K562 (cell line): ENCODE results near the gene IFT22. TPM values are rescaled to one million over a fixed set of nuclear protein-coding genes. Genes with fewer than 3 reads are reported as not detected.

Source experiments
- ATAC-seq: fragments of 200-7000 bp; cut with Tn5 transposase; 3 replicates; pipeline ENCODE4 v1.9.1; 2020; ENCODE audit warnings: moderate library complexity
- BruUV-seq: library from RNA; stranded (reverse); fragments of 400-500 nt; replicated peaks from 2 replicates; lab custom pipeline; 2021; lab: Mats Ljungman, UMichigan
- CTCF ChIA-PET: fragments of 300-600 bp; formaldehyde crosslinking; extraction: SDS; loops from one replicate; lab custom pipeline; 2021; ENCODE audit warnings: low intra/inter-chr PET ratio; lab: Yijun Ruan, JAX
- POLR2A ChIA-PET: fragments of 300-600, 350-650 bp; sonication (Branson Sonifier 250); formaldehyde crosslinking; extraction: SDS; loops from one replicate; lab custom pipeline; 2021; ENCODE audit warnings: antibody characterized with exemption, inconsistent platforms; lab: Yijun Ruan, JAX
- DNase-seq, 4 experiments: peaks; one replicate each; pipeline versions ENCODE4 v3.0.0 to v3.0.0-alpha.2; 2011 to 2018; ENCODE audit warnings: low spot score in 3 of 4, mixed read lengths in 3 of 4; ENCODE audit errors: extremely low read depth in 1 of 4
- FAIRE-seq: peaks from 2 replicates; lab custom pipeline; 2011; peaks lifted over from hg19 to GRCh38; lab: Jason Lieb, UNC
- H2AFZ ChIP-seq: 2 replicates; pipeline ENCODE4 v1.6.0; 2011; ENCODE audit warnings: low read depth, low read length, control low read depth, inconsistent platforms
- H3K27ac ChIP-seq: fragments of 200-600 bp; 3 replicates; pipeline ENCODE4 v1.8.0; 2011; ENCODE audit warnings: low read depth, mild to moderate bottlenecking, control low read depth, inconsistent platforms, low read length, moderate library complexity, mixed read lengths; ENCODE audit errors: extremely low read depth
- H3K27me3 ChIP-seq, 2 experiments: fragments of 300-600 bp in 1 of 2; 2 replicates in 1 of 2; 3 replicates in 1 of 2; pipeline versions ENCODE4 v1.6.0 to v1.8.0; 2011; ENCODE audit warnings: inconsistent platforms in 2 of 2, low read length in 2 of 2, mild to moderate bottlenecking in 1 of 2, mixed read lengths in 1 of 2, moderate library complexity in 1 of 2; ENCODE audit not compliant: control insufficient read depth in 2 of 2, insufficient read depth in 2 of 2
- H3K36me3 ChIP-seq: fragments of 300-600 bp; 3 replicates; pipeline ENCODE4 v1.8.0; 2011; ENCODE audit warnings: mild to moderate bottlenecking, low read length, inconsistent platforms; ENCODE audit not compliant: control insufficient read depth, insufficient read depth
- H3K4me1 ChIP-seq, 2 experiments: fragments of 200-600 bp in 1 of 2; replicated peaks in 1 of 2; 2 replicates in 1 of 2; 3 replicates in 1 of 2; pipeline versions ENCODE4 v1.5.1 to v1.8.0; 2011; ENCODE audit warnings: inconsistent platforms in 2 of 2, low read length in 2 of 2, mild to moderate bottlenecking in 1 of 2, mixed read lengths in 1 of 2, moderate library complexity in 1 of 2; ENCODE audit not compliant: control insufficient read depth in 2 of 2, insufficient read depth in 2 of 2
- H3K4me2 ChIP-seq: 2 replicates; pipeline ENCODE4 v1.6.1; 2011; ENCODE audit warnings: low read length, control low read depth, inconsistent platforms, mixed read lengths; ENCODE audit not compliant: insufficient read depth
- H3K4me3 ChIP-seq: fragments of 200-600 bp; sonication (generic), shearing (Covaris generic); 2 replicates; pipeline ENCODE4 v1.5.1; 2016; ENCODE audit warnings: control low read depth, inconsistent platforms
- H3K79me2 ChIP-seq: fragments of 200-600 bp; 3 replicates; pipeline ENCODE4 v1.8.0; 2011; ENCODE audit warnings: low read length, inconsistent platforms; ENCODE audit not compliant: control insufficient read depth, insufficient read depth
- H3K9ac ChIP-seq, 2 experiments: 2 replicates each; pipeline versions ENCODE4 v1.6.0 to v1.6.1; 2011; ENCODE audit warnings: low read depth in 2 of 2, low read length in 2 of 2, control low read depth in 1 of 2, inconsistent platforms in 1 of 2, mild to moderate bottlenecking in 1 of 2, mixed read lengths in 1 of 2; ENCODE audit not compliant: insufficient read depth in 1 of 2
- H3K9me1 ChIP-seq: one replicate; pipeline ENCODE4 v1.6.0; 2011; ENCODE audit warnings: inconsistent platforms, mild to moderate bottlenecking, low read length, moderate library complexity; ENCODE audit not compliant: control insufficient read depth, insufficient read depth
- H3K9me3 ChIP-seq: replicated peaks from 2 replicates; pipeline ENCODE4 v1.5.1; 2011; ENCODE audit warnings: low read depth, low read length, inconsistent platforms; ENCODE audit not compliant: control insufficient read depth, insufficient read depth
- H4K20me1 ChIP-seq: replicated peaks from 2 replicates; pipeline ENCODE4 v1.6.1; 2011; ENCODE audit warnings: low read length, inconsistent platforms, mixed read lengths; ENCODE audit not compliant: control insufficient read depth, insufficient read depth
- ATF7 ChIP-seq: fragments of 450-650 bp; IDR thresholded peaks from 2 replicates; pipeline ENCODE4 v1.7.1; 2014; ENCODE audit warnings: mild to moderate bottlenecking, moderate library complexity
- BRD4 ChIP-seq: fragments of 200-600 bp; sonication (generic); IDR thresholded peaks from 2 replicates; pipeline ENCODE4 v1.6.1; 2017; ENCODE audit warnings: inconsistent platforms
- CREM ChIP-seq: IDR thresholded peaks from 2 replicates; pipeline ENCODE4 v1.6.1; 2014; ENCODE audit warnings: antibody characterized with exemption, low read depth
- NFRKB ChIP-seq: fragments of 450-650 bp; IDR thresholded peaks from 2 replicates; pipeline ENCODE4 v1.6.1; 2016; ENCODE audit warnings: low read depth
- POLR3A ChIP-seq: IDR thresholded peaks from 2 replicates; pipeline ENCODE4 v1.6.1; 2011; ENCODE audit warnings: borderline replicate concordance, mild to moderate bottlenecking, moderate library complexity; ENCODE audit not compliant: insufficient read length, insufficient read depth; ENCODE audit errors: extremely low read depth
- ZNF232 ChIP-seq: sonication (generic); formaldehyde crosslinking; IDR thresholded peaks from 2 replicates; pipeline ENCODE4 v1.8.0; 2022; ENCODE audit warnings: mild to moderate bottlenecking, missing genetic modification reagents
- ZNF239 ChIP-seq: fragments of 250-450 bp; sonication (Bioruptor Pico); IDR thresholded peaks from 2 replicates; pipeline ENCODE4 v1.4.0; 2020; ENCODE audit warnings: mild to moderate bottlenecking
- ZNF280A ChIP-seq: fragments of 450-650 bp; IDR thresholded peaks from 2 replicates; pipeline ENCODE4 v1.6.1; 2018; ENCODE audit warnings: mild to moderate bottlenecking, low read depth; ENCODE audit not compliant: partially characterized antibody
- WGBS: fragments of 100-300 bp; shearing (Covaris generic); methylation state at CpG from one replicate; pipeline ENCODE4 v1.1.6; 2016; ENCODE audit warnings: low coverage, mixed read lengths; ENCODE audit not compliant: insufficient coverage; ENCODE audit errors: missing lambda C conversion rate; 5-methylcytosine and 5-hydroxymethylcytosine counted together
- in situ Hi-C: fragments of 300-500 bp; cut with MboI; formaldehyde crosslinking; loops from 4 replicates; pipeline ENCODE4 v1.15.0; 2018; ENCODE audit warnings: inconsistent platforms, mixed read lengths
- intact Hi-C: fragments of 100-400 bp; cut with micrococcal nuclease; formaldehyde crosslinking; loops from 2 replicates; pipeline ENCODE4 v1.14.2; 2022
- polyA plus RNA-seq, 8 experiments: library from polyadenylated mRNA; depleted of rRNA in 4 of 8; stranded (reverse) in 5 of 8; unstranded in 3 of 8; fragments of >200 nt; fragmentation: Nextera tagmentation in 2 of 8; fragmentation: Illumina TruSeq in 1 of 8; extraction: Ambion mirVana in 2 of 8; extraction: Trizol in 1 of 8; gene quantifications; 2 replicates each; pipeline versions ENCODE4 v1.2.1 to v1.2.3, GENCODE V29; 2011 to 2014; ENCODE audit warnings: inconsistent platforms in 1 of 8, missing spikeins in 1 of 8
- total RNA-seq, 7 experiments: library from RNA; depleted of rRNA in 6 of 7; stranded (reverse); fragments of >200 nt in 6 of 7; fragmentation: Illumina TruSeq in 2 of 7; extraction: Trizol in 2 of 7; gene quantifications; 2 replicates each; pipeline versions ENCODE4 v1.2.1 to v1.2.3, GENCODE V29; 2011 to 2021; ENCODE audit warnings: low replicate concordance in 1 of 7
- TF ChIP-seq, protein P1 (sequence below): sonication (generic); formaldehyde crosslinking; IDR thresholded peaks from 2 replicates; pipeline ENCODE4 v1.8.1; 2022; ENCODE audit warnings: missing genetic modification reagents

Gene IFT22
- total and polyA plus RNA-seq, 9 of the 15 experiments (the other 6 are each of a cell fraction or from before 2014, with no cell fraction given) = 6.3 to 18.2 (median 7.7) TPM

DNA sequence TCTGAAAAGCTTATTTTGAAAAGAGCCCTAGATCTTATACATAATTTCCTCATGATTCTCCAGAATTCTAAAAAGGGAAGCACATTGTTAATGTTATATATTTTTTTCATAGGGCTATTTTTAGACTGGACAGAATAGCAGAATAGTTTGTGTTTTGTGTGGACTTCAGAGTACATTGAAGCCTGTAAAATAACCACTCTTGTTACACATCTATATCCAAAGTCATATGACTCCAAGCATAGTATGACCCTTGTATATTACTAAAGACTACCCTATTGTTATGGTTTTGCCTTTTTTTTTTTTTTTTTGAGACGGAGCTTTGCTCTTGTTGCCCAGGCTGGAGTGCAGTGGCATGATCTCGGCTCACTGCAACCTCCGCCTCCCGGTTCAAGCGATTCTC lies 50.6 kb downstream of the IFT22 start:
- no peak overlapping the region for H3K4me2 ChIP-seq
- H4K20me1 ChIP-seq = no peaks in the 10 kb centered on the region
- H3K4me3 ChIP-seq = no peak overlapping the region
- no peaks in the 10 kb centered on the region for H3K9me1 ChIP-seq
- H3K9ac ChIP-seq = no peak overlapping the region
- H3K36me3 ChIP-seq = no peaks in the 10 kb centered on the region
- H3K27ac ChIP-seq = no peak overlapping the region
- TF ChIP-seq POLR3A (no peak), ZNF239 (CRISPR knock-in tag) (no peak), CREM (no peak), ATF7 (no peak), BRD4 (no peak), NFRKB (no peak), ZNF280A (no peak), ZNF232 (CRISPR knock-in tag) (no peak)
- TF ChIP-seq, protein P1, sequence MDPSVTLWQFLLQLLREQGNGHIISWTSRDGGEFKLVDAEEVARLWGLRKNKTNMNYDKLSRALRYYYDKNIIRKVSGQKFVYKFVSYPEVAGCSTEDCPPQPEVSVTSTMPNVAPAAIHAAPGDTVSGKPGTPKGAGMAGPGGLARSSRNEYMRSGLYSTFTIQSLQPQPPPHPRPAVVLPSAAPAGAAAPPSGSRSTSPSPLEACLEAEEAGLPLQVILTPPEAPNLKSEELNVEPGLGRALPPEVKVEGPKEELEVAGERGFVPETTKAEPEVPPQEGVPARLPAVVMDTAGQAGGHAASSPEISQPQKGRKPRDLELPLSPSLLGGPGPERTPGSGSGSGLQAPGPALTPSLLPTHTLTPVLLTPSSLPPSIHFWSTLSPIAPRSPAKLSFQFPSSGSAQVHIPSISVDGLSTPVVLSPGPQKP (CRISPR knock-in tag) = no peak
- 79% methylated on average over 3 of the region's 5 CpGs for WGBS
- no peak for FAIRE-seq
- H2AFZ ChIP-seq = no peak overlapping the region
- no peak for DNase-seq
- no peaks in the 10 kb centered on the region; the same call in 1 of the 2 replicates for H3K9me3 ChIP-seq
- peaks cover 0 to 4% of the 10 kb centered on the region in 2 experiments; a peak in 3 of 5 replicates for H3K4me1 ChIP-seq
- in situ Hi-C loops = no loop called here
- no peaks in the 10 kb centered on the region for H3K79me2 ChIP-seq
- no TSS peak for BruUV-seq
- no peak for ATAC-seq
- ChIA-PET POLR2A (no interaction called here), CTCF (interaction anchor here (0.7 kb wide), 1 partner anchor 142 kb away, joined by 6 read pairs; no protein-coding TSS in a partner anchor)
- intact Hi-C loops = no loop called here
- H3K27me3 ChIP-seq = peaks cover 19 to 38% of the 10 kb centered on the region in 2 experiments
